Erythroblast (primary cell): ENCODE results near the gene NDUFAB1.

Source experiments
- GATA1 ChIP-seq: IDR thresholded peaks from 2 replicates; pipeline ENCODE4 v1.6.1; 2011; ENCODE audit warnings: low read depth, mild to moderate bottlenecking, control low read depth, low read length, moderate library complexity
- POLR2A ChIP-seq: IDR thresholded peaks from 2 replicates; pipeline ENCODE4 v1.6.1; 2011; ENCODE audit warnings: mild to moderate bottlenecking, low read length

DNA sequence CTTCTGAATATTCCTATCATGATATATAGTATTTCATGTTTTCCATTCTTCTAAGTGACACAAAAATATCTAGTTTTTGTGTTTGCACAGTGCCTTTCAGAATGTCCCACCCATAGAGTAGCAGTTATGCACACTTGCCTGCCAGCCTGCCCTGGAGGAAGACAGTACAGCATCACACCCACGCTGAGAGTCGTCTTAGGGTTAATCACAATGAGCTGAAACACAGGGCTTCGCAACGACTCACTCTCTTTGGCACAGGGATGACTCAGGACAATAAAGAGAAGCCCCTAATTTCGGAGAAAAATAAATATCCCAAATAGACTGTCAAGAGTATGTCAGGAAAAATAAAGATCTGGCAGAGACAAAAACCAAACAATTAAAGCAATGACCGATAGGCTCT, 11.6 kb upstream of the NDUFAB1 start:
- no peak for TF ChIP-seq POLR2A
- TF ChIP-seq GATA1, result no peak
